Measurements from ENCODE around the gene EXOC4.

The EXOC4 gene

GRCh38 chr7:133293384-133294160, 40.7 kb downstream of the EXOC4 start:
- H3K27ac ChIP-seq: no peak overlapping the region

GRCh38 chr7:133294234-133294633, 41.4 kb downstream of the EXOC4 start:
- no peak overlapping the region for H3K27ac ChIP-seq
- TF ChIP-seq CTCF (conservative IDR thresholded peaks at IDR 0.05) (no peak), ZFX (IDR thresholded peaks at IDR 0.05) (no peak)

More at GRCh38 chr7:133293384-133294160, 40.7 kb downstream of the EXOC4 start:
- TF ChIP-seq CTCF (conservative IDR thresholded peaks at IDR 0.05): no peak
- no peak for TF ChIP-seq ZFX (IDR thresholded peaks at IDR 0.05)

- TF ChIP-seq ZFX (IDR thresholded peaks at IDR 0.05) (no peak), CTCF (conservative IDR thresholded peaks at IDR 0.05) (no peak)
- H3K27ac ChIP-seq: no peak overlapping the region
Observed at GRCh38 chr7:133295484-133295883, 42.6 kb downstream of the EXOC4 start.

GRCh38 chr7:133297093-133297492, 44.2 kb downstream of the EXOC4 start:
- TF ChIP-seq CTCF (conservative IDR thresholded peaks at IDR 0.05): no peak
- no peak for TF ChIP-seq ZFX (IDR thresholded peaks at IDR 0.05)

GRCh38 chr7:133298080-133298479, 45.2 kb downstream of the EXOC4 start:
- TF ChIP-seq ZFX (IDR thresholded peaks at IDR 0.05) (no peak), CTCF (conservative IDR thresholded peaks at IDR 0.05) (no peak)

More at GRCh38 chr7:133297093-133297492, 44.2 kb downstream of the EXOC4 start:
- H3K27ac ChIP-seq: no peak overlapping the region

GRCh38 chr7:133299676-133300075, 46.8 kb downstream of the EXOC4 start:
- no peak for TF ChIP-seq ZFX (IDR thresholded peaks at IDR 0.05)
- no peak for TF ChIP-seq CTCF (conservative IDR thresholded peaks at IDR 0.05)

More at GRCh38 chr7:133298080-133298479, 45.2 kb downstream of the EXOC4 start:
- H3K27ac ChIP-seq: no peak overlapping the region

GRCh38 chr7:133300088-133300487, 47.2 kb downstream of the EXOC4 start:
- H3K27ac ChIP-seq: no peak overlapping the region
- no peak for TF ChIP-seq ZFX (IDR thresholded peaks at IDR 0.05)
- TF ChIP-seq CTCF (conservative IDR thresholded peaks at IDR 0.05): no peak

More at GRCh38 chr7:133299676-133300075, 46.8 kb downstream of the EXOC4 start:
- no peak overlapping the region for H3K27ac ChIP-seq
